HepG2 (cell line): ENCODE data around the gene FAIM. TPM values are rescaled to one million over a fixed set of nuclear protein-coding genes. Genes with fewer than 3 reads are reported as not detected.

Source experiments
- KAT8 ChIP-seq: IDR thresholded peaks from 2 replicates; pipeline ENCODE4 v1.6.1; 2016; ENCODE audit warnings: missing genetic modification reagents, missing compliant biosample characterization
- NR2F2 ChIP-seq: IDR thresholded peaks from 2 replicates; pipeline ENCODE4 v1.6.1; 2012; ENCODE audit warnings: low read depth, inconsistent platforms, borderline replicate concordance
- NR3C1 ChIP-seq: sonication (generic); formaldehyde crosslinking; IDR thresholded peaks from 2 replicates; pipeline ENCODE4 v1.4.0; 2020; ENCODE audit warnings: missing genetic modification reagents
- PAX8 ChIP-seq: sonication (generic); formaldehyde crosslinking; IDR thresholded peaks from 2 replicates; pipeline ENCODE4 v1.8.0; 2022; ENCODE audit warnings: mild to moderate bottlenecking, missing genetic modification reagents, borderline replicate concordance
- POGZ ChIP-seq: sonication (generic); formaldehyde crosslinking; IDR thresholded peaks from 2 replicates; pipeline ENCODE4 v1.4.0; 2020; ENCODE audit warnings: mild to moderate bottlenecking, missing genetic modification reagents
- SUZ12 ChIP-seq: fragments of 150-350 bp; IDR thresholded peaks from 2 replicates; pipeline ENCODE4 v1.6.1; 2014; ENCODE audit warnings: low read depth, low read length
- TBX2 ChIP-seq: sonication (generic); formaldehyde crosslinking; IDR thresholded peaks from 2 replicates; pipeline ENCODE4 v1.5.0; 2020; ENCODE audit warnings: missing genetic modification reagents, mild to moderate bottlenecking, borderline replicate concordance
- ZFP1 ChIP-seq: IDR thresholded peaks from 2 replicates; pipeline ENCODE4 v1.6.1; 2016
- ZFP90 ChIP-seq: sonication (generic); formaldehyde crosslinking; IDR thresholded peaks from 2 replicates; pipeline ENCODE4 v1.8.0; 2022; ENCODE audit warnings: missing genetic modification reagents, mild to moderate bottlenecking, inconsistent platforms, borderline replicate concordance
- ZNF207 ChIP-seq: fragments of 450-650 bp; IDR thresholded peaks from 2 replicates; pipeline ENCODE4 v1.6.1; 2016; ENCODE audit warnings: antibody characterized with exemption, borderline replicate concordance
- ZNF230 ChIP-seq: sonication (generic); formaldehyde crosslinking; IDR thresholded peaks from 2 replicates; pipeline ENCODE4 v1.4.0; 2020; ENCODE audit warnings: mild to moderate bottlenecking, missing genetic modification reagents
- ZNF274 ChIP-seq: sonication (generic); formaldehyde crosslinking; IDR thresholded peaks from 2 replicates; pipeline ENCODE4 v1.5.1; 2020; ENCODE audit warnings: mild to moderate bottlenecking, missing genetic modification reagents
- ZNF296 ChIP-seq: sonication (generic); formaldehyde crosslinking; conservative IDR thresholded peaks from 2 replicates; pipeline ENCODE4 v1.5.0; 2020; ENCODE audit warnings: mild to moderate bottlenecking, missing genetic modification reagents
- ZNF34 ChIP-seq: sonication (generic); formaldehyde crosslinking; IDR thresholded peaks from 2 replicates; pipeline ENCODE4 v1.4.0; 2020; ENCODE audit warnings: mild to moderate bottlenecking, missing genetic modification reagents, borderline replicate concordance
- ZNF44 ChIP-seq: sonication (generic); formaldehyde crosslinking; IDR thresholded peaks from 2 replicates; pipeline ENCODE4 v1.5.1; 2020; ENCODE audit warnings: mild to moderate bottlenecking, missing genetic modification reagents
- ZNF460 ChIP-seq: sonication (generic); formaldehyde crosslinking; IDR thresholded peaks from 2 replicates; pipeline ENCODE4 v1.5.1; 2020; ENCODE audit warnings: missing genetic modification reagents, mild to moderate bottlenecking, borderline replicate concordance
- ZNF550 ChIP-seq: sonication (generic); formaldehyde crosslinking; IDR thresholded peaks from 2 replicates; pipeline ENCODE4 v1.4.0; 2020; ENCODE audit warnings: mild to moderate bottlenecking, missing genetic modification reagents, borderline replicate concordance
- ZNF605 ChIP-seq: sonication (generic); formaldehyde crosslinking; IDR thresholded peaks from 2 replicates; pipeline ENCODE4 v1.8.0; 2022; ENCODE audit warnings: mild to moderate bottlenecking, missing genetic modification reagents
- ZNF772 ChIP-seq: sonication (generic); formaldehyde crosslinking; IDR thresholded peaks from 2 replicates; pipeline ENCODE4 v1.5.0; 2020; ENCODE audit warnings: mild to moderate bottlenecking, missing genetic modification reagents
- ZNF883 ChIP-seq: sonication (generic); formaldehyde crosslinking; IDR thresholded peaks from 2 replicates; pipeline ENCODE4 v1.5.1; 2020; ENCODE audit warnings: mild to moderate bottlenecking, missing genetic modification reagents; ENCODE audit errors: not compliant biosample characterization
- polyA plus RNA-seq, 8 experiments: library from polyadenylated mRNA; depleted of rRNA in 3 of 8; stranded (reverse) in 7 of 8; unstranded in 1 of 8; fragments of >200 nt; fragmentation: Illumina TruSeq in 4 of 8; extraction: Trizol in 4 of 8; gene quantifications; 2 replicates each; pipeline versions ENCODE4 v1.2.1 to v1.2.3, GENCODE V29; 2011 to 2016; ENCODE audit warnings: low read depth in 4 of 8, missing spikeins in 1 of 8, mixed read lengths in 1 of 8; ENCODE audit not compliant: insufficient read depth in 1 of 8
- total RNA-seq, 5 experiments: library from RNA; depleted of rRNA; stranded (reverse); fragments of >200 nt; fragmentation: Illumina TruSeq; extraction: Trizol; gene quantifications; 2 replicates each; pipeline ENCODE4 v1.2.3, GENCODE V29; 2016; ENCODE audit warnings: low read depth in 1 of 5
- TF ChIP-seq, protein P1 (sequence below): fragments of 450-650 bp; IDR thresholded peaks from 2 replicates; pipeline ENCODE4 v1.6.1; 2016
- TF ChIP-seq, protein P2 (sequence below): sonication (generic); formaldehyde crosslinking; IDR thresholded peaks from 2 replicates; pipeline ENCODE4 v1.4.0; 2020; ENCODE audit warnings: mild to moderate bottlenecking, low read depth, missing genetic modification reagents
- TF ChIP-seq, protein P3 (sequence below): sonication (generic); formaldehyde crosslinking; IDR thresholded peaks from 2 replicates; pipeline ENCODE4 v1.5.1; 2020; ENCODE audit warnings: mild to moderate bottlenecking, moderate library complexity, missing genetic modification reagents
- TF ChIP-seq, protein P4 (sequence below): sonication (generic); formaldehyde crosslinking; IDR thresholded peaks from 2 replicates; pipeline ENCODE4 v1.4.0; 2020; ENCODE audit warnings: mild to moderate bottlenecking, missing genetic modification reagents

The FAIM gene
- total and polyA plus RNA-seq, 2 of the 13 experiments (the other 11 are each of a cell fraction or from before 2014, with no cell fraction given) = 4.3 to 25.8 TPM

DNA sequence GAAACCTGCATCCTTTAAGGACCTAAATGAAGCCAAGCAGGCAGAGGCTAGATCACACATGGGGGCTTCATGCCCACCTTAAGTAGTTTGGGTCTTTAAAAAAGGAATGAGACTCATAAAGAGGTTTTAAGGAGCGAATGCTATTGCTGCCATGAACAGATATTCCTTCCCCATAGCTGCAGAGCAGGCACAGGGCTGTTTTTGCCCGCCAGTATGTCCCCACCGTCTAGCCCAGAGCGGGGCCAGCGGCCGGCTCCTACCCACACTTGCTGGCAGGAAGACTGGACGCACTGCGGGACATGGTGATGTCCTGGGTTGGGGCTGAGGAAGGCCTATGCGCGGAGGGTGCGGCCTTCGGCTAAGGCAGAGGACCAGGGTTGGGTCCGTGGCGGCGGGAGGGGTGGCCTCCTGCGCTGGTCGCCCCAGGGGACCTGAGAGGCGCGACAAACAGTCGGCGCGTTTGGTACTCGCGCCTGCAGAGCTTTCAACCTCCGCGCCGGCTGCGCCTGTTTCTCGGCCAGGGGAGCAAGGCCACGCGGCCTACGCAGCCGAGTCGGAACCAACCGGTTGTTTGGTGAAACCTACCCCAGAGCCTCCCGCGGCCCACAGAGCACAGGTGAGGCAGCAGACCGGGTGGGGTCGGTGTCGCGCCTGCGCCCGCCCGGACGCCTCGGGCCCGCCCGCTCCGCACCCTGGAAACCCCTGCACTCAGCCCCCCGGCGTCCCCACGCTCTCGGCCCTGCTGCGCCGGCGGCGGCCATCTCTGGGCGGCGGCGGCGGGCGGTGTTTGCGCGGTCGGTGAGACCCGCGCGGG, at the start of gene FAIM (continued):
- TF ChIP-seq, protein P1, sequence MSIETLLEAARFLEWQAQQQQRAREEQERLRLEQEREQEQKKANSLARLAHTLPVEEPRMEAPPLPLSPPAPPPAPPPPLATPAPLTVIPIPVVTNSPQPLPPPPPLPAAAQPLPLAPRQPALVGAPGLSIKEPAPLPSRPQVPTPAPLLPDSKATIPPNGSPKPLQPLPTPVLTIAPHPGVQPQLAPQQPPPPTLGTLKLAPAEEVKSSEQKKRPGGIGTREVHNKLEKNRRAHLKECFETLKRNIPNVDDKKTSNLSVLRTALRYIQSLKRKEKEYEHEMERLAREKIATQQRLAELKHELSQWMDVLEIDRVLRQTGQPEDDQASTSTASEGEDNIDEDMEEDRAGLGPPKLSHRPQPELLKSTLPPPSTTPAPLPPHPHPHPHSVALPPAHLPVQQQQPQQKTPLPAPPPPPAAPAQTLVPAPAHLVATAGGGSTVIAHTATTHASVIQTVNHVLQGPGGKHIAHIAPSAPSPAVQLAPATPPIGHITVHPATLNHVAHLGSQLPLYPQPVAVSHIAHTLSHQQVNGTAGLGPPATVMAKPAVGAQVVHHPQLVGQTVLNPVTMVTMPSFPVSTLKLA = no peak
- TF ChIP-seq ZNF44 (CRISPR knock-in tag) (no peak), POGZ (CRISPR knock-in tag) (no peak; the same call in 1 of the 2 replicates), ZNF296 (0 out of 2 replicates have a peak, but pooled peaks have one; percentile 49), ZNF460 (no peak), ZNF230 (0 out of 2 replicates have a peak, but pooled peaks have one; percentile 59), KAT8 (CRISPR knock-in tag) (peak; percentile 71), NR2F2 (no peak), TBX2 (CRISPR knock-in tag) (peak; percentile 70; the same call in 1 of the 2 replicates), NR3C1 (CRISPR knock-in tag) (no peak), PAX8 (CRISPR knock-in tag) (no peak; the same call in 1 of the 2 replicates), ZNF605 (CRISPR knock-in tag) (peak; percentile 46; the same call in 1 of the 2 replicates), SUZ12 (no peak), ZNF883 (CRISPR knock-in tag) (peak; percentile 66), ZNF34 (CRISPR knock-in tag) (0 out of 2 replicates have a peak, but pooled peaks have one; percentile 43), ZFP1 (CRISPR knock-in tag) (no peak), ZFP90 (no peak; the same call in 1 of the 2 replicates), ZNF550 (CRISPR knock-in tag) (no peak), ZNF772 (CRISPR knock-in tag) (no peak), ZNF207 (no peak), ZNF274 (CRISPR knock-in tag) (peak; percentile 34; the same call in 1 of the 2 replicates)
- TF ChIP-seq, protein P2, sequence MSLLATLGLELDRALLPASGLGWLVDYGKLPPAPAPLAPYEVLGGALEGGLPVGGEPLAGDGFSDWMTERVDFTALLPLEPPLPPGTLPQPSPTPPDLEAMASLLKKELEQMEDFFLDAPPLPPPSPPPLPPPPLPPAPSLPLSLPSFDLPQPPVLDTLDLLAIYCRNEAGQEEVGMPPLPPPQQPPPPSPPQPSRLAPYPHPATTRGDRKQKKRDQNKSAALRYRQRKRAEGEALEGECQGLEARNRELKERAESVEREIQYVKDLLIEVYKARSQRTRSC (CRISPR knock-in tag) = no peak; the same call in 1 of the 2 replicates
- TF ChIP-seq, protein P3, sequence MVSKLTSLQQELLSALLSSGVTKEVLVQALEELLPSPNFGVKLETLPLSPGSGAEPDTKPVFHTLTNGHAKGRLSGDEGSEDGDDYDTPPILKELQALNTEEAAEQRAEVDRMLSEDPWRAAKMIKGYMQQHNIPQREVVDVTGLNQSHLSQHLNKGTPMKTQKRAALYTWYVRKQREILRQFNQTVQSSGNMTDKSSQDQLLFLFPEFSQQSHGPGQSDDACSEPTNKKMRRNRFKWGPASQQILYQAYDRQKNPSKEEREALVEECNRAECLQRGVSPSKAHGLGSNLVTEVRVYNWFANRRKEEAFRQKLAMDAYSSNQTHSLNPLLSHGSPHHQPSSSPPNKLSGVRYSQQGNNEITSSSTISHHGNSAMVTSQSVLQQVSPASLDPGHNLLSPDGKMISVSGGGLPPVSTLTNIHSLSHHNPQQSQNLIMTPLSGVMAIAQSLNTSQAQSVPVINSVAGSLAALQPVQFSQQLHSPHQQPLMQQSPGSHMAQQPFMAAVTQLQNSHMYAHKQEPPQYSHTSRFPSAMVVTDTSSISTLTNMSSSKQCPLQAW (CRISPR knock-in tag) = 0 out of 2 replicates have a peak, but pooled peaks have one; percentile 37
- TF ChIP-seq, protein P4, sequence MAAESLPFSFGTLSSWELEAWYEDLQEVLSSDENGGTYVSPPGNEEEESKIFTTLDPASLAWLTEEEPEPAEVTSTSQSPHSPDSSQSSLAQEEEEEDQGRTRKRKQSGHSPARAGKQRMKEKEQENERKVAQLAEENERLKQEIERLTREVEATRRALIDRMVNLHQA (CRISPR knock-in tag) = no peak
